Measurements from ENCODE around the gene RNF212B. TPM values are rescaled to one million over a fixed set of nuclear protein-coding genes. Genes with fewer than 3 reads are reported as not detected.
A peak's percentile ranks its signal among the peaks of the same experiment; 100 is the strongest.

RNF212B gene
- total RNA-seq, 1 experiment from 2014 or later, result 0.39 TPM

DNA sequence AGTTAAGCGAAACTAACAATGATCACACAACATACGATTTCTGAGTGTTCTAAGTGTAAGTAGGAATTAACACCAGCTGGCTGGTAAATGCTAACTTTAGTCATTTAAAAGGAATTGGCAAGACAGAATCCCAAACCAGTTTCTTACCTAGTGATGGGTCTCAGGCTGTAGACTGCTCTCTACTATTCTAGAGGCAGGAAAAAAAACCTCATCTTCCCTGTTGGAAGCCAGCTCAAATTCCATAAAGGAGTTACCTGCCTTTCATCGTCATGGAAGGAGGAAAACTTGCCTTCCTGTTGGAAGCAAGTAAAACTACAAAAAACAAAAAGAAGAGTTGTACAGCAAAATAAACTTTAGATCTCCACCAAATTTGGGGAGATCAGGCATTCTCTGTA, 30.6 kb upstream of the RNF212B start:
- H3K56ac ChIP-seq (ENCODE audit: insufficient read length, low read depth, low read length), result no peak overlapping the region
- no CpG with 5 or more reads among the region's 3 CpGs for WGBS (ENCODE audit: extremely low coverage, insufficient read length, low lambda C conversion rate)
- no peaks in the 10 kb centered on the region for H3K23me2 ChIP-seq (ENCODE audit: insufficient read length, low read depth, low read length, poor library complexity, severe bottlenecking)
- H2BK5ac ChIP-seq (ENCODE audit: insufficient read length, low read length), result peak overlapping the region; percentile 2
- no peak overlapping the region for H3K18ac ChIP-seq (ENCODE audit: insufficient read length, low read depth, low read length)
- H3K14ac ChIP-seq (ENCODE audit: insufficient read depth, low read length), result no peak overlapping the region; the same call in 1 of the 2 replicates
- Mint-ChIP-seq H3K27me3 (ENCODE audit: low read depth) (no peaks in the 10 kb centered on the region), H3K4me3 (peak overlapping the region; percentile 54 to 72), H3K4me1 (peaks cover 34 to 40% of the 10 kb centered on the region in 2 experiments), H3K36me3 (ENCODE audit: insufficient read depth in 1 of 3, low read depth in 3 of 3) (peaks cover 0 to 4% (median 0%) of the 10 kb centered on the region in 3 experiments; a peak in 2 of 7 replicates), H3K27ac (peak overlapping the region; percentile 66 to 99 (median 97); a peak in 6 of 7 replicates), H3K9me3 (no peaks in the 10 kb centered on the region; a peak in 1 of 5 replicates)
- no peak overlapping the region for H4K91ac ChIP-seq (ENCODE audit: insufficient read length, low read depth, low read length)
- peak overlapping the region; percentile 99 for H3K27ac ChIP-seq (ENCODE audit: insufficient read length, low read depth, low read length)
- peaks cover 7% of the 10 kb centered on the region for H3K4me1 ChIP-seq (ENCODE audit: insufficient read depth, low read length)
- TF ChIP-seq, protein P1, sequence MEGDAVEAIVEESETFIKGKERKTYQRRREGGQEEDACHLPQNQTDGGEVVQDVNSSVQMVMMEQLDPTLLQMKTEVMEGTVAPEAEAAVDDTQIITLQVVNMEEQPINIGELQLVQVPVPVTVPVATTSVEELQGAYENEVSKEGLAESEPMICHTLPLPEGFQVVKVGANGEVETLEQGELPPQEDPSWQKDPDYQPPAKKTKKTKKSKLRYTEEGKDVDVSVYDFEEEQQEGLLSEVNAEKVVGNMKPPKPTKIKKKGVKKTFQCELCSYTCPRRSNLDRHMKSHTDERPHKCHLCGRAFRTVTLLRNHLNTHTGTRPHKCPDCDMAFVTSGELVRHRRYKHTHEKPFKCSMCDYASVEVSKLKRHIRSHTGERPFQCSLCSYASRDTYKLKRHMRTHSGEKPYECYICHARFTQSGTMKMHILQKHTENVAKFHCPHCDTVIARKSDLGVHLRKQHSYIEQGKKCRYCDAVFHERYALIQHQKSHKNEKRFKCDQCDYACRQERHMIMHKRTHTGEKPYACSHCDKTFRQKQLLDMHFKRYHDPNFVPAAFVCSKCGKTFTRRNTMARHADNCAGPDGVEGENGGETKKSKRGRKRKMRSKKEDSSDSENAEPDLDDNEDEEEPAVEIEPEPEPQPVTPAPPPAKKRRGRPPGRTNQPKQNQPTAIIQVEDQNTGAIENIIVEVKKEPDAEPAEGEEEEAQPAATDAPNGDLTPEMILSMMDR (conservative IDR thresholded peaks at IDR 0.05), result no peak
- H3T11ph ChIP-seq (ENCODE audit: low read length), result no peak overlapping the region
- no peaks in the 10 kb centered on the region for H3K79me2 ChIP-seq (ENCODE audit: insufficient read depth, low read length)
- no peak overlapping the region for H2BK15ac ChIP-seq (ENCODE audit: low read depth, low read length)
- no peak overlapping the region for H4K8ac ChIP-seq (replicated peaks; ENCODE audit: insufficient read length, low read depth, low read length)
- H3K9me3 ChIP-seq (ENCODE audit: control insufficient read depth, low read depth, low read length), result no peaks in the 10 kb centered on the region
- H2AK5ac ChIP-seq (ENCODE audit: insufficient read length, low read length), result peak overlapping the region; percentile 14
- H3K27me3 ChIP-seq (ENCODE audit: insufficient read depth, low read length), result no peaks in the 10 kb centered on the region
- H4K5ac ChIP-seq (ENCODE audit: insufficient read length, low read depth, low read length), result no peak overlapping the region
- no peaks in the 10 kb centered on the region for H3K79me1 ChIP-seq (ENCODE audit: insufficient read depth, low read depth, low read length, poor library complexity, severe bottlenecking)
- H3K23ac ChIP-seq (ENCODE audit: insufficient read length, low read depth, low read length), result no peak overlapping the region
- H2BK12ac ChIP-seq (ENCODE audit: insufficient read length, low read depth, low read length), result no peak overlapping the region
- H2BK120ac ChIP-seq (ENCODE audit: low read depth, low read length, poor library complexity, severe bottlenecking), result no peak overlapping the region
- H3K4ac ChIP-seq (ENCODE audit: low read depth, low read length), result no peak overlapping the region
- H3K4me2 ChIP-seq (ENCODE audit: insufficient read depth, insufficient read length, low read length), result peak overlapping the region; percentile 69
- peak overlapping the region; percentile 23 for H3K9ac ChIP-seq (ENCODE audit: extremely low read depth, insufficient read length, low read length)
- H2AFZ ChIP-seq (ENCODE audit: low read length), result no peak overlapping the region
- no peak overlapping the region for H2BK20ac ChIP-seq (ENCODE audit: low read depth, low read length, poor library complexity, severe bottlenecking)
- no peak for DNase-seq
- no peaks in the 10 kb centered on the region for H4K20me1 ChIP-seq (ENCODE audit: control insufficient read depth, insufficient read depth, insufficient read length)
